ENCODE data around the gene ZNF771. TPM values are rescaled to one million over a fixed set of nuclear protein-coding genes. Genes with fewer than 3 reads are reported as not detected.
A peak's percentile ranks its signal among the peaks of the same experiment; 100 is the strongest.

Gene ZNF771
- 8.6 and 10.3 TPM in 2 replicates for total RNA-seq

DNA sequence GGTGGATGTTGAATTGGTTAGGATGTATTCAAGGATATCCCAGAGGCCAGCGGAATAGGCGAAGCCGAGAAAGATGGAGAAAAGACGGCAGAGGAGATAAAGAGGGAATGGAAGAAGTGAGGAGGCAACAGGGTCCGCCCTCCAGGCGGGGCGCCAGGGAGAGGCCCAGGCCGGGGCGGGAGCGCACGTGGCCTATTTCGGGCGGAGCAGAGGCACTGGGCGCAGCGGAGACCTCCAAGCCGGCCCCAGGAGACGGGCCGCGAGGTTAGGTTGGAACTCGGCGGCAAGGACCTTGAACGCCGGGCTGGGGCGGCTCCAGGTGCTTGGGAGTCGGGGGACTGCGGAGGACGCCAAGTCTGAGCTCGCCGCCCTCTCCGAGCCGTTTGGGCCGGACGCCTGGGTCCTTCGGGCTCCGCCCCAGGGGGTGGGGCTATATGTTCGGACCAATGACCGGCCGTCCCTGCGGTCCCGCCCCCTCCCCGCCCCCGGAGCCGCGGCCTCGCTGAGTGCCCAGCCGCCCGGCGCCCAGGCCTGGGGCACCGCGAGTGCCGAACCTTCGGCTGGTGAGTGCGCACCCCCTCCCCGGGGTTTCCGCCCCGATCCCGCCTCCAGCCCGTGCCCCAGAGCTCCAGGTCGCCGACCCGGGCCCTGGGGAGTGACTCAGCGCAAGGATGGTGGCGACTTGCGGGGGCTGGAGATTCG, at the start of gene ZNF771:
TSS of gene ZNF771 (plus strand) at position 505 of the 702 bp plus-strand sequence. CDS start 448 bp downstream, outside the sequence.
- peaks cover 18% of the 10 kb centered on the region for H3K36me3 Mint-ChIP-seq (ENCODE audit: low read depth)

GRCh38 chr16:30357715-30358576, 49.5 kb upstream of the ZNF771 start:
- Mint-ChIP-seq H3K27me3 (no peaks in the 10 kb centered on the region), H3K4me3 (no peak overlapping the region), H3K4me1 (peaks cover 30% of the 10 kb centered on the region), H3K9me3 (no peaks in the 10 kb centered on the region), H3K36me3 (ENCODE audit: low read depth) (peaks cover 49% of the 10 kb centered on the region), H3K27ac (no peak overlapping the region)
- intact Hi-C loops (cut with micrococcal nuclease) = no loop called here
- DNase-seq = peak; percentile 56

More for the DNA sequence above, at the start of gene ZNF771:
- Mint-ChIP-seq H3K4me1 (peaks cover 29% of the 10 kb centered on the region), H3K9me3 (no peaks in the 10 kb centered on the region), H3K27me3 (peaks cover 6% of the 10 kb centered on the region), H3K4me3 (peak within 1 kb of the TSS; percentile 94), H3K27ac (peak within 1 kb of the TSS; percentile 99)
- DNase-seq = peak; percentile 97
- intact Hi-C loops (cut with micrococcal nuclease) = loop anchor here (1.0 to 5.0 kb wide), 5 partner anchors 10 to 70 kb away; partner anchors contain the start of genes TBC1D10B and ZNF48

- Mint-ChIP-seq H3K27me3 (no peaks in the 10 kb centered on the region), H3K36me3 (ENCODE audit: low read depth) (peaks cover 50% of the 10 kb centered on the region), H3K9me3 (no peaks in the 10 kb centered on the region), H3K27ac (no peak overlapping the region), H3K4me1 (peaks cover 32% of the 10 kb centered on the region), H3K4me3 (no peak overlapping the region)
- intact Hi-C loops (cut with micrococcal nuclease) = no loop called here
- peak; percentile 57 for DNase-seq
Observed at GRCh38 chr16:30358577-30358936, 48.8 kb upstream of the ZNF771 start.

DNA sequence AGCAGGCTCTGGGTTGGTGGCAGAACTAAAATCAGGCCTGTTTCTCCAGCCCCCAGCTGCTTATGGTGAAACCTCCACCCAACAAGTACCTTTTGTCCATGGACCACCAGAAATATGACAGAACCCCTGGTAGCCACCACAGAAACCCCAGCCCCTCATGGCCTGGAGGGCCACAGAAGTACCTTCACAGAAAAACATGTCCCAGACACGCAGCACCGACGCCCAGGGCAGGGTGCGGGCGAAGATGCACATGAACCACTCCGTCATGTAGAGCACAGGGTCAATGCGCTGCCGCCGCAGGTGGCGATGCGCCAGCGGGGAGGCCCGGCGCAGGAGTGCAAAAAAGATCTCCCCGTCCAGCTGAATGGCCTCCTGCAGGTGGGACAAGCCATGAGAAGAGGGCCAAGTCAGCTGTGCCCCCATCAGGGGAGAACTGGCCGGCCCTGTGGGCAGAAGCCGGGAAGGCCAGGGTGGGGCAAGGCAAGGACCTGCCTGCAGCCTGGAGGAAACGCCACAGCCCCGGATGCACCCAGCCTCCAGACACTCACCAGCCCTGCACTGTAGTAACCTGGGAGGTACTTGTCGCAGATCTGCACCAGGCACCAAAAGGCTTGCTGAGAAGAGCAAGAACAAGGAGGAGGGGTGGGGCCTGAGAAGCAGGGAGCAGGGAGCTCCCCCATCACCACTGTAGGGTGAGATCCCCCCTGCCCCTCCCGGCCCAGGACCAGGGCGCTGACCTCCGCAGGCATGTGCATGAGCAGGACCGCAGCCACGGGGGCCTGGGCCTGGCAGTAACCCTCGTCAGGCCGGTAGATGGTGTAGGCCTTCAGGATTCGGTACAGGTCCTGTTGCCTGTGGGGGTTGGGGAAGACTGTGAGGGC, 48.2 kb upstream of the ZNF771 start:
- peaks cover 49% of the 10 kb centered on the region for H3K36me3 Mint-ChIP-seq (ENCODE audit: low read depth)

DNA sequence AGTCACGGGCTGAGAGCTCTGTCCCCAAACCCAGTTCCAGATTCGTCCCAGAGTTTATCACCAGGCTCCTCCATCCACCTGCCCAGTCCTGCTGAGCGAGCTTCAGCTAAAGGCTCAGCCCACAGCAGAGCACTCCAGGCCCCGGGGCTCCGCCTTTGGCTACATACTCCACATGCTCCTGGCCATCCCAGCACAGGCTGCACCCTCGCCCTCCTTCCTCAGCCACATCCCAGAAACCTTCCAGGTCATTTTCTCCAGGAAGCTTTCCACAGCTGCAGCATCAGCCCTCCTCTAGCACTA, 47.6 kb upstream of the ZNF771 start:
- Mint-ChIP-seq H3K27me3 (no peaks in the 10 kb centered on the region), H3K27ac (no peak overlapping the region), H3K36me3 (ENCODE audit: low read depth) (peaks cover 50% of the 10 kb centered on the region), H3K4me3 (no peak overlapping the region), H3K4me1 (peaks cover 30% of the 10 kb centered on the region), H3K9me3 (no peaks in the 10 kb centered on the region)
- DNase-seq = no peak
- intact Hi-C loops (cut with micrococcal nuclease) = no loop called here

More for the DNA sequence above, 48.2 kb upstream of the ZNF771 start:
- Mint-ChIP-seq H3K4me3 (no peak overlapping the region), H3K4me1 (peaks cover 29% of the 10 kb centered on the region), H3K27me3 (no peaks in the 10 kb centered on the region), H3K27ac (no peak overlapping the region), H3K9me3 (no peaks in the 10 kb centered on the region)
- intact Hi-C loops (cut with micrococcal nuclease) = no loop called here
- peak; percentile 56 for DNase-seq

GRCh38 chr16:30361180-30361579, 46.2 kb upstream of the ZNF771 start:
- peaks cover 53% of the 10 kb centered on the region for H3K36me3 Mint-ChIP-seq (ENCODE audit: low read depth)
- no peaks in the 10 kb centered on the region for H3K9me3 Mint-ChIP-seq
- no peaks in the 10 kb centered on the region for H3K27me3 Mint-ChIP-seq
- no peak for DNase-seq
- H3K4me1 Mint-ChIP-seq = peaks cover 26% of the 10 kb centered on the region
- H3K27ac Mint-ChIP-seq = peak overlapping the region; percentile 72
- H3K4me3 Mint-ChIP-seq = no peak overlapping the region
- intact Hi-C loops (cut with micrococcal nuclease) = no loop called here

DNA sequence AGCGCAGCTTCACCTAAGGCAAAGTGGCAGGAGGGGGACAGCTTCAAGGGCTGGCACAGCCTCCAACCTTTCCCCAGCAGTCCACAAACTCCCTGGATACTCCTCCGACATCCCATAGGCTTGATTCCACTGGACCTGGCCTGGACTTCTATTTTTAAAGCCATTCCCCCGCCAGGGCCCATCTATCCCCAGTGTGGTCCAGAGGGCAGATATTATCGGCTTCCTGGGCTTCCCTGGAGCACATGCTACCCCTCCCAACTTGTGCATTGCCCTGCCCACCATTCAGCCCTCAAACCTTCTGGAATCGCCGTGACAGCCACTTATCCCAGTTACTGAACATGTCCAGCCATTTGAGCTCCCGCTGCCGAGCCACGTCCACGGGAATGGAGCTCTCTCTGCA, 42.2 kb upstream of the ZNF771 start:
- H3K4me1 Mint-ChIP-seq = peaks cover 40% of the 10 kb centered on the region
- intact Hi-C loops (cut with micrococcal nuclease) = no loop called here
- no peaks in the 10 kb centered on the region for H3K9me3 Mint-ChIP-seq
- peaks cover 54% of the 10 kb centered on the region for H3K36me3 Mint-ChIP-seq (ENCODE audit: low read depth)
- H3K27ac Mint-ChIP-seq = peak overlapping the region; percentile 41
- DNase-seq = no peak
- H3K27me3 Mint-ChIP-seq = no peaks in the 10 kb centered on the region
- no peak overlapping the region for H3K4me3 Mint-ChIP-seq

GRCh38 chr16:30366511-30366910, 40.9 kb upstream of the ZNF771 start:
- Mint-ChIP-seq H3K9me3 (no peaks in the 10 kb centered on the region), H3K36me3 (ENCODE audit: low read depth) (peaks cover 49% of the 10 kb centered on the region), H3K4me3 (peak overlapping the region; percentile 90), H3K27ac (peak overlapping the region; percentile 46), H3K4me1 (peaks cover 50% of the 10 kb centered on the region), H3K27me3 (peaks cover 4% of the 10 kb centered on the region)
- DNase-seq = no peak
- intact Hi-C loops (cut with micrococcal nuclease) = no loop called here

DNA sequence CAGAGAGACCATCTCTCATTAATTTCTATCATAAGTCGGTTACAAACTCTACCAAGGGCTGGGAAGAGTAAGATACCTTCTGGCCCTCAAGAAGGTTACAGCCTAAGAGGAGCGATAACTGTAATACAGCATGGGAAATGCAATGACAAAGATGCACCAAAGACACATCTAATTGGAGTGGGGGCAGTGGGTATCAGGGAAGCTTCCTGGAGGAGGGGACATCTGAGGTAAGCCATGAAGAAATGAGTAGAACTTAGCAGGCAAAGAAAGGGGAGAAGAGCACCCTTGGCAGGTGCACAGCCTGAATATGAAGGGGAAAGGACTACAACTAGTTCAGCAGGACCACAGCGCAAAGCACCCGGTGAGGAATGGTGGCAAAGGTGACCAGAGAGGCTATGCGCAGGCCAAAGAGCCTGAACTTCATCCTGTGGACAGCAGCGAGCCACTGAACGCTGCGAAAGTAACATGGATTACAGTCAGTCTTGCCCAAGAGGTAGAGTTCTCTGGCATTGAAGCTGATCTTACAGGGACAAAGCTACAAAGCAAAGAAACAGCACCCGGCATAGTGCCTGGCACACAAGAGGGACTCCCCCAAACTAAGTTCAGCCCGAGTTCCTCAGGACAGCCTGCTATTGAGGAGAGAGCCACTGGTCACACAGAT, 39.9 kb upstream of the ZNF771 start:
- Mint-ChIP-seq H3K27ac (peak overlapping the region; percentile 46), H3K27me3 (peaks cover 4% of the 10 kb centered on the region), H3K36me3 (ENCODE audit: low read depth) (peaks cover 44% of the 10 kb centered on the region), H3K4me3 (peak overlapping the region; percentile 90), H3K4me1 (peaks cover 56% of the 10 kb centered on the region), H3K9me3 (no peaks in the 10 kb centered on the region)
- intact Hi-C loops (cut with micrococcal nuclease) = no loop called here
- peak; percentile 65 for DNase-seq

DNA sequence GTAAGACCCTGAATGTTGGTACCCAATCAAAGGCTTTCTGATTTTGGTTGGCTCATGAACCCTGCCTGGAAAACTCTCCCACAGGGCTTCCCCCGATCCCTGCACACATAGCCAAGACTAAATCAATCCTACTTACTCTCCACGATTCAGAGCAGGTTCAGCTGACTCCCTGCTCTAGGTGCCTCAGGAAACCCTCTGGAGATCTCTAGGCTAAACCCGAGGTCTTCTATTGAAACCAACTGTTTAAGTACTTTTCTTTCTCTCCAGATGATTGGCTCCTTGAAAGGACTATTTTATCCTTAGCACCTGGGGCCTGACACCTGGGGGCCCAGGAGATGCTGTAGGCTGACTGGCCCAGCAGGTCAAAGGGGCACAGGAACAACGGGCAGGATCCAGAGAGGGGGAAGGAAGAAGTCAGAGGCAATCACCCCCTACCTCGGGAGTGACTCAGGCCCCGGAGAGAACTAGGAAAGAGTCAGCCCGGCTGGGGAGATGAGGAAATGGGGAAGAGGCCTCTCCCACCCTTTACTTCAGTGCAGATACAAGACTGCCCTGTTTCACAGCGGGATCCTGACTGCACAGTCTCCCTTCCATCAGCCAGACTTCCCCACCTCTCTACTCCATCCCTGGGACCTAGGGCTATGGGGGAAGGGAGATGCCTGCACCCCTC, 39.1 kb upstream of the ZNF771 start:
- Mint-ChIP-seq H3K36me3 (ENCODE audit: low read depth) (peaks cover 38% of the 10 kb centered on the region), H3K27ac (peak overlapping the region; percentile 74), H3K9me3 (no peaks in the 10 kb centered on the region), H3K27me3 (peaks cover 4% of the 10 kb centered on the region), H3K4me1 (peaks cover 52% of the 10 kb centered on the region), H3K4me3 (peak overlapping the region; percentile 90)
- intact Hi-C loops (cut with micrococcal nuclease) = no loop called here
- DNase-seq = peak; percentile 65

GRCh38 chr16:30368792-30369090, 38.7 kb upstream of the ZNF771 start:
- H3K9me3 Mint-ChIP-seq = no peaks in the 10 kb centered on the region
- DNase-seq = no peak
- peaks cover 52% of the 10 kb centered on the region for H3K4me1 Mint-ChIP-seq
- H3K27me3 Mint-ChIP-seq = peaks cover 4% of the 10 kb centered on the region
- peak overlapping the region; percentile 74 for H3K27ac Mint-ChIP-seq
- peaks cover 35% of the 10 kb centered on the region for H3K36me3 Mint-ChIP-seq (ENCODE audit: low read depth)
- peak overlapping the region; percentile 90 for H3K4me3 Mint-ChIP-seq
- intact Hi-C loops (cut with micrococcal nuclease) = no loop called here

DNA sequence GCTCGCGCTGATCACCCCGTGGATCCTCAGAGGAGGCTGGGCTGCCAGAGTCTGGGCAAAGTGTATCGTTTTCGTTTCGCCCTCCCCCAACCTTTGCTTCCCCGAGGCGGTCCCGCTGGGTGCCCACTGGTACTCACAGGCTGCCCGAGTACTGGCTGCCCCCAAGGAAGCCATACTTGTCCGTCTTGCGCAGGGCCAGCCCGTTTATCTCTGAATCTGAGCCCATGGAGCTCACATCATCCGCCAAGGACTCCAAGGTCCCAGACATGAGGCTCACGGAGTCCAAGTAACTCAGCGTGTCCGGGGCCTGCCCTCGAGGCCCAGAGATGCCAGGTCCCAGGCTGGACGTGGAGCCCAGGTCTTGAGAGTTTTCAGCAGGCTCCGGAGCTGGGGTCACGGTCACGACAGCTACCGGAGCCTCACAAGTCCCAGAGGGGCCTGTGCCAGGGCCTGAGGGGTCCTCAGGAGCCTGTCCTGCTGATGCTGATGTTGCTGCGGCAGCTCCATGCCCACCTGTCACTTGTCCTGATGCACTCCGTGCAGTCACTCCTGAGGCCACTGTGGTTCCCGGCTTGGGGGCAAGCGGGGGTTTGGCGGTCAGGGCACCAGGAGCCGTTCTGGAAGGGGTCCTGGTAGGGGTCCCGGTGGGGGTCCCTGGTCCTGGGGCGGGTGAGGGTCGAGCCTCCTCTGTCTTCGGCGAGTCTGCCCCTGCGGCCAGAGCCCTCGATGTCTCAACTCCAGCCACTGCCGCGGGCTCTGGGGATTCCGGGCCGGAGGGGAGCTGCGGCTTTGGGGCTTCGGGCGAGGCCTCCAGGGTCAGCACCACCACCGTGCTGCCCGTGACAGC, 38.1 kb upstream of the ZNF771 start:
- DNase-seq = peak; percentile 81

More for the DNA sequence above, 38.1 kb upstream of the ZNF771 start:
- H3K27me3 Mint-ChIP-seq = peaks cover 4% of the 10 kb centered on the region
- H3K4me3 Mint-ChIP-seq = peak overlapping the region; percentile 90
- intact Hi-C loops (cut with micrococcal nuclease) = no loop called here
- no peaks in the 10 kb centered on the region for H3K9me3 Mint-ChIP-seq
- peaks cover 32% of the 10 kb centered on the region for H3K36me3 Mint-ChIP-seq (ENCODE audit: low read depth)
- peak overlapping the region; percentile 74 for H3K27ac Mint-ChIP-seq
- peaks cover 52% of the 10 kb centered on the region for H3K4me1 Mint-ChIP-seq

All from activated CD4-positive, alpha-beta T cell treated with anti-CD3 and anti-CD28 coated beads, Interleukin-2, amount 10 ng/mL, durations not matched to agents 24 days and 14 days (primary cell).